Body of pancreas (tissue), 4 donors: ENCODE data around the gene KCNG4.

Experiments
- POLR2A ChIP-seq, 3 donors: fragments of 450-650 bp; IDR thresholded peaks; one replicate each; pipeline ENCODE4 v1.6.1; 2016; ENCODE audit warnings: antibody characterized with exemption in 3 of 3, mild to moderate bottlenecking in 2 of 3
- TF ChIP-seq, protein P1 (sequence below), 7 experiments: fragments of 450-650 bp in 4 of 7; fragments of 200-600 bp in 3 of 7; sonication (generic) in 3 of 7; IDR thresholded peaks; one replicate each; pipeline ENCODE4 v1.5.1; 2016 to 2019; ENCODE audit warnings: antibody characterized with exemption in 7 of 7

DNA sequence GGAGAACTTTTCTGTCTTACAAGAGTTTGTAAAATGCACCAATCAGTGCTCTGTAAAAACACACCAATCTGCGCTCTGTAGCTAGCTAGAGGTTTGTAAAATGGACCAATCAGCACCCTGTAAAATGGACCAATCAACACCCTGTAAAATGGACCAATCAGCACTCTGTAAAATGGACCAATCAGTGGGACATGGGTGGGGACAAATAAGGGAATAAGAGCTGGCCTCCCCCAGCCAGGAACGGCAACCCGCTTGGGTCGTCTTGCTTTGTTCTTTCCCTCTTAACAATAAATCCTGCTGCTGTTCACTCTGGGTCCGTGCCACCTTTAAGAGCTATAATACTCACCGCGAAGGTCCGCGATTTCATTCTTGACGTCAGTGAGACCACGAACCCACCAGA is 18.5 kb upstream of the KCNG4 start:
- no peak for TF ChIP-seq POLR2A (IDR thresholded peaks at IDR 0.05)
- TF ChIP-seq, protein P1, sequence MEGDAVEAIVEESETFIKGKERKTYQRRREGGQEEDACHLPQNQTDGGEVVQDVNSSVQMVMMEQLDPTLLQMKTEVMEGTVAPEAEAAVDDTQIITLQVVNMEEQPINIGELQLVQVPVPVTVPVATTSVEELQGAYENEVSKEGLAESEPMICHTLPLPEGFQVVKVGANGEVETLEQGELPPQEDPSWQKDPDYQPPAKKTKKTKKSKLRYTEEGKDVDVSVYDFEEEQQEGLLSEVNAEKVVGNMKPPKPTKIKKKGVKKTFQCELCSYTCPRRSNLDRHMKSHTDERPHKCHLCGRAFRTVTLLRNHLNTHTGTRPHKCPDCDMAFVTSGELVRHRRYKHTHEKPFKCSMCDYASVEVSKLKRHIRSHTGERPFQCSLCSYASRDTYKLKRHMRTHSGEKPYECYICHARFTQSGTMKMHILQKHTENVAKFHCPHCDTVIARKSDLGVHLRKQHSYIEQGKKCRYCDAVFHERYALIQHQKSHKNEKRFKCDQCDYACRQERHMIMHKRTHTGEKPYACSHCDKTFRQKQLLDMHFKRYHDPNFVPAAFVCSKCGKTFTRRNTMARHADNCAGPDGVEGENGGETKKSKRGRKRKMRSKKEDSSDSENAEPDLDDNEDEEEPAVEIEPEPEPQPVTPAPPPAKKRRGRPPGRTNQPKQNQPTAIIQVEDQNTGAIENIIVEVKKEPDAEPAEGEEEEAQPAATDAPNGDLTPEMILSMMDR (IDR thresholded peaks at IDR 0.05), result no peak
